ENCODE data around the gene ABHD3.
"Not testable (repeated sequence)": the region's sequence is repeated elsewhere in the genome, so short reads cannot be mapped to it uniquely, and the experiment has no call there.

Gene ABHD3

GRCh38 chr18:21704603-21705364, at the start of gene ABHD3:
Gene ABHD3, minus strand, starts transcription at chr18:21704774. Its CDS starts 109 bp downstream, at chr18:21704665.
- peak; percentile 76 for DNase-seq

GRCh38 chr18:21747764-21748693, 43.5 kb upstream of the ABHD3 start:
- DNase-seq: no peak

- DNase-seq: no peak
Measured at GRCh38 chr18:21747268-21747667, 42.7 kb upstream of the ABHD3 start.

- no peak for DNase-seq
Measured at GRCh38 chr18:21745231-21745630, 40.7 kb upstream of the ABHD3 start.

- DNase-seq: no peak
Measured at GRCh38 chr18:21743166-21743832, 38.7 kb upstream of the ABHD3 start.

- no peak for DNase-seq
Measured at GRCh38 chr18:21742315-21742687, 37.7 kb upstream of the ABHD3 start.

- no peak for DNase-seq
Measured at GRCh38 chr18:21741562-21742314, 37.2 kb upstream of the ABHD3 start.

- DNase-seq: no peak
Measured at GRCh38 chr18:21741312-21741561, 36.7 kb upstream of the ABHD3 start.

GRCh38 chr18:21740538-21741311, 36.2 kb upstream of the ABHD3 start, which contains the start of gene MIB1:
Gene MIB1, plus strand, starts transcription at chr18:21740792. Its CDS starts 792 bp downstream, at chr18:21741584.
- DNase-seq: peak; percentile 91

- no peak for DNase-seq
Measured at GRCh38 chr18:21739604-21740537, 35.3 kb upstream of the ABHD3 start.

GRCh38 chr18:21736926-21737325, 32.4 kb upstream of the ABHD3 start:
- DNase-seq: not testable (repeated sequence)

GRCh38 chr18:21735452-21736015, 31.0 kb upstream of the ABHD3 start:
- no peak for DNase-seq

GRCh38 chr18:21733011-21733410, 28.4 kb upstream of the ABHD3 start:
- no peak for DNase-seq

- no peak for DNase-seq
Measured at GRCh38 chr18:21727702-21728101, 23.1 kb upstream of the ABHD3 start.

GRCh38 chr18:21725201-21725600, 20.6 kb upstream of the ABHD3 start:
- DNase-seq: no peak

GRCh38 chr18:21722687-21723086, 18.1 kb upstream of the ABHD3 start:
- no peak for DNase-seq

GRCh38 chr18:21714474-21714873, 9.9 kb upstream of the ABHD3 start:
- DNase-seq: no peak

- DNase-seq: not testable (repeated sequence)
Measured at GRCh38 chr18:21707130-21707529, 2.6 kb upstream of the ABHD3 start.

- no peak for DNase-seq
Measured at GRCh38 chr18:21706386-21706865, 1.9 kb upstream of the ABHD3 start.

- no peak for DNase-seq
Measured at GRCh38 chr18:21703241-21703820, 1.2 kb downstream of the ABHD3 start.
